ENCODE measurements around the gene ARHGEF4.

DNA sequence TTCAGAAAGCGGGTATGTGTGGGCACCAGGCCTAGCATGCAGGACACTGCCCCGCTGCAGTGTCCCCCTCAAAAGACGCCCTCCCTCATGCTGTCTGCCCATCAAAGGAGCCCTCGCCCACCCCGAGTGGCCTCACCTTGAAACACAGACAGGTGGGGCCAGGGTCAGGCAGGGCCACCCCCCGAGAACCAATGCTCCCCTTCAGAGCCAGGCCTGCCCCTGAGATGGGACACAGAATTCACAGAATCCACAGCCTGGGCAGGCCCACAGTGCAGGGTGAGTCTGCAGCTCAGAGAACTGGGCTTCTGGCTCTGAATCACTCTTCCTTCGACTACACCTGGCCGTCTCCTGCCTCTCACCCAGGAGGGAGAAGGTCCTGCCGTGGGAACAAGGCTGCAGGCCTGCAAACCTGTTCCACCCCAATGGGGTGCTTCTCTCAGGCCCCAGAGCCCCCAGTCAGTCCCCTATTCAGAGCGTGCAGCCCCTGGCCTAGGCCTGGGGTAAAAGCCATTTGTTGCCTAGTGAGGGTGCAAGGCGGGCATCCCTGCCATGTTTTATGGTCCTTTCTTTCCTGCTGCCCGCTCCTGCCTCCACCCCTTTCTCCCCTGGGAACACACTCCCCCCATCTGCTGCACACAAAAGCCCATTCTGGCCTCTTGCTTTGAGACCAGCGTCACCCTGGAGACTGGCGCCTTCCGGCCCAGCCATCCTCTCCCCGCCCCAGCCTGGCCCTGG lies 11.3 kb upstream of the ARHGEF4 start:
- TF ChIP-seq POLR2AphosphoS5 (IDR thresholded peaks at IDR 0.05; ENCODE audit: borderline replicate concordance, low read depth, low read length) (no peak), EZH2 (IDR thresholded peaks at IDR 0.05) (no peak), FOXP2 (optimal IDR thresholded peaks at IDR 0.05; ENCODE audit: control extremely low read depth, extremely low read length, insufficient read depth) (no peak)

Measured in SK-N-MC (cell line).